Muscle of back (tissue), 11 donors: ENCODE results near the gene CREBZF. TPM values are rescaled to one million over a fixed set of nuclear protein-coding genes. Genes with fewer than 3 reads are reported as not detected.
A peak's percentile ranks its signal among the peaks of the same experiment; 100 is the strongest.
"Not testable (repeated sequence)": the region's sequence is repeated elsewhere in the genome, so short reads cannot be mapped to it uniquely, and the experiment has no call there.

Source experiments
- DNase-seq, 3 donors: peaks; one replicate each; pipeline versions ENCODE4 v3.0.0 to v3.0.0-alpha.2; 2013
- polyA plus RNA-seq, 10 donors: library from polyadenylated mRNA; unstranded; fragments of 120-200 nt; gene quantifications; one replicate each; pipeline ENCODE4 v1.2.1, GENCODE V29; 2013; ENCODE audit not compliant: insufficient read length in 10 of 10

Gene CREBZF
- polyA plus RNA-seq, 10 donors, result 38.5 to 71.7 (median 50.6) TPM

DNA sequence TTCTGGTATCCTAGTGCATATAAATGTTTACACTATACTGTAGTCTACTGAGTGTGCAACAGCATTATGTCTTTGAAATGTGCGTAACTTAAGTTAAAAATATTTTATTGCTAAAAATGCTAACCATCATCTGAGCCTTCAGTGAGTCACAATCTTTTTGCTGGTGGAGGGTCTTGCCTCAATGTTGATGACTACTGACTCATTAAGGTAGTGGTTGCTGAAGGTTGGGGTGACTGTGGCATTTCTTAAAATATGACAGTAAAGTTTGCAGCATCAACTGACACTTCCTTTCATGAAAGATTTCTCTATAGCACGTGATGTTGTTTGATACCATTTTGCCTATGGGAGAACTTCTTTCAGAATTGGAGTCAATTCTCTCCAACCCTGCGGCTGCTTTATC is 8.5 kb upstream of the CREBZF start:
- DNase-seq, result no peak

DNA sequence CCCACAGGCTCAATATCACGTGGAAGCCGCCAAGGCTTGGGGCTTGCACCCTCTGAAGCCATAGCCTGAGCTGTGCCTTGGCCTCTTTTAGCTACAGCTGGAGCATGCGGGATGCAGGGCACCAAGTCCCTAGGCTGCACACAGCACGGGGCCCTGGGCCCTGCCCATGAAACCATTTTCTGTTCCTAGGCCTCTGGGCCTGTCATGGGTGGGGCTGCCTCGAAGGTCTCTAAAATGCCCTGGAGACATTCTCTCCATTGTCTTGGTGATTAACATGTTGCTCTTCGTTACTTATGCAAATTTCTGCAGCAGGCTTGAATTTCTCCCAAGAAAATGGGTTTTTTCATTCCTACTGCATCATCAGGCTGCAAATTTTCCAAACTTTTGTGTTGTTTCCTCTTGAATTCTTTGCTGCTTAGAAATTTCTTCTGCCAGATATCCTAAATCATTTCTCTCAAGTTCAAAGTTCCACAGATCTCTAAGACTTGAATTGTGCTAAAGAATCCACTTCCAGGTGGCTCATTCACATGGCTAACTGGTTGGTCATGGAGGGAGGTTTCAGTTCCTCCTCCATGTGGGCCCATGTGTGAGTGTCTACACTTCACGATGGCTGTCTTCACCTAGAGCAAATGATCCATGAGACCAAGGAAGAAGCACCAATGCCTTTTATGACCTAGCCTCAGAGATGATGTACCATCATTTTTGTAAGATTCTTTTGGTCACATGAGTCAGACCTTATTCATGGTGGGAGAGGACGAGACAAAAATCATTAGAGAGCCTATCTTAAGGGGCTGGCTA is 7.4 kb upstream of the CREBZF start:
- peak in 1 of 3 donors; percentile 54 for DNase-seq

DNA sequence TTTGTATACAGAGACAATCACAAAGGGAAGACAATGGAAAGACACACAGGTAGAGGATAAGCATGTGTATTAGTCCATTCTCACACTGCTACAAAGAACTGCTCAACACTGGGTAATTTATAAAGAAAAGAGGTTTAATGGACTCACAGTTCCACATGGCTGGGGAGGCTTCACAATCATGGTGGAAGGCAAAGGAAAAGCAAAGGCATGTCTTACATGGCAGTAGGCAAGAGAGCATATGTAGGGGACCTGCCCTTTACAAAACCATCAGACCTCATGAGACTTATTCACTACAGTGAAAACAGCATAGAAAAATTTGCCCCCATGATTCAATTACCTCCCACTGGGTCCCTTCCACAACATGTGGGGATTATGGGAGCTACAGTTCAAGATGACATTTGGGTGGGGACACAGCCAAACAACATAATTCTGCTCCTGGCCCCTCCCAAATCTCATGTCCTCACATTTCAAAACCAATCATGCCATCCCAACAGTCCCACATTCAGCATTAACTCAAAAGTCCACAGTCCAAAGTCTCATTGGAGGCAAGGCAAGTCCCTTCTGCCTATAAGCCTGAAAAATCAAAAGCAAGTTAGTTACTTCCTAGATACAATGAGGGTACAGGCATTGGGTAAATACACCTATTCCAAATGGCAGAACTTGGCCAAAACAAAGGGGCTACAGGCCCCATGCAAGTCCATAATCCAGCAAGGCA is 6.2 kb upstream of the CREBZF start:
- not testable (repeated sequence) for DNase-seq

DNA sequence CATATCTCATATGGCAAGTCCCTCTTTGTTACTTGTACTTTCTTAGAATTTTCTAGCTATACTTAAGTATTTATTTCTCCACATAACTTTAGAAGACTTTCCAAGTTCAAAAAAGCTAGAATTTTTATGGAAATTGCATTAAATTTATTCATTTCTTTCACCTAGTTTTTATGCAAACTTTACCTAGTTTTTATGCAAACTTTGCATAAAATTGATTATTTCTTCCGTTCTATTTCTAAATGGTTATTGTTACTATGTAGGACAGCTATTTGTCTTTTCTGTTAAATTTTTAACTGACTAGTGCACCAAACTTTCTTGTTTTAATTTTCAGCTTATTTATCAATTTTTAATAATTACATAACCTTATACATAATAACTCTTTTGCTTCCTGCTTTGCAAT is 3.2 kb upstream of the CREBZF start:
- DNase-seq, result no peak

DNA sequence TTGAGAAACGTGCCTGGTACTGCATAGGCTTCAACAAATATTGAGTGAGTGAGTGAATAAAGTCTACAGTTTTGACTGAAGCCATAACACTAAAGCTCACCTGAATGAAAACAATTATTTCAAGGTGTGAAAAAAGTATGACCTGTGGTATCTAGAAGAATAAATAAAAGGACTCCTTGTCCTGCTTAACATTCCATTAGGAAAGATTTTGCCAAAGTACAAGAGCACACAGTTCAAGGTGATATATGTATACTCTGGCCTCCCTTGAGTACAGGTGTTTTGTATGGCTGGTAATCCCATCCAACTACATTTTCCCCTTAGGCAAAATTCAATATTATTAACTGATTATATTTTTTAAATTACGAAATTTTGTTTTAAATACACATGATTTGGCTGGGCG is 1.8 kb upstream of the CREBZF start:
- DNase-seq, result no peak

DNA sequence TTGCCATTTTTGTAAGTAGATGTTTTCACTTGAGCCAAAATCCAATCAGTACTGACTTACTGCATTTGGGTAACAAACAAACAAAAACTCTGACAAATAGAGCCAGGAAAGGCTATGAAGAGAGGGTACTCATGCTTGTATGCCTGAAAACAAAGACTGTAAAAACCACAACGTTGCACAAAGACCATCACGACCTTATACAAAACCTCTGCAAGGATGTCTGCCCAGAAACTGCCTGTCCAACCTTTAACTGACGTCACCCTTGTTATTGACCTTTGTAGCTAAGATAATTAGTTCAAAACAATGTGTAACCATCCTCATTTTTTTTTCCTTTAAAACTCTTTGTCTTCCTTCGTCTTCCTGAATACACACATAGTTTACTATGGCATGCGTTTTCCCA is 804 bp upstream of the CREBZF start:
- peak in 1 of 3 donors; percentile 33 for DNase-seq

DNA sequence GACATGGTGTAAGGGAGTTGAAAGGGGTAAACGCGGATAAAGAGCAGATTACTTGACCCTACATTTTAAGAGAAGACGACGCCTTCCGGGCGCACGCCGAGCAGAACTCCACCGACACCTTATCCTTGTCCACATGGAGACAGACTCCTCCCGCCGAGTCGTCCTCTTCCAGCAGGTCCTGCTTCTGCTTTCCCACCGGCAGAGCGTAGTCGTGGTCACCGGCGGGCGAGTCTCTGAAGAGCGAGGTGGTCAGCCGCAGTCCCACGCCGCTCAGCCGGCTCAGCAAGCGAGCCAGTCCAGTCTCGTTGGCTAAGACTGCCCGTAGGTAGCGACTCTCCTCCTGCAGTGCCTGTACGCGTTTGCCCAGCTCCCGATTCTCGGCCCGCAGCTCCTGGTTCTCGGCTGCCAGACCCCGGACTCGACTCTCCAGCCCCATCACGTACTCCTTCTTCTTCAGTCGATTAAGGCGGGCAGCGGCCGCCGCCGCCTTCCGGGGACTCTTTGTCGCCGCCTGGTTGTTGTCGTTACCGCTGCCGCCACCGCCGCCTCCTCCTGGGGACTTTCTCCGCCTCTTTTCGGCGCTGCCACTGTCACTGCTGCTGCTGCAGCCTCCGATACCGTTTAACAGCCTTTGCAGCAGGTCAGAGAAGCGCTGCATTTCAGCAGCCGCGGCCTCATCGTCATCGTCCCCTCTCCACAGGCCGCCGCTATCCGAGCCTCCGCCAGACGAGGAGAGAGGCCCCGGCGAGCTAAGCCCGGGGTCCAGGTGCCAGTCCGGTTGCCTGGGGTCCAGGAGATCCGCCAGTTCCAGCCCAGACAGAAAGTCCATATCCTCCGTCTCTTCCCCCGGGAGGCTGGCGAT is 945 bp downstream of the CREBZF start:
- peak; percentile 63 to 93 (median 75) for DNase-seq

DNA sequence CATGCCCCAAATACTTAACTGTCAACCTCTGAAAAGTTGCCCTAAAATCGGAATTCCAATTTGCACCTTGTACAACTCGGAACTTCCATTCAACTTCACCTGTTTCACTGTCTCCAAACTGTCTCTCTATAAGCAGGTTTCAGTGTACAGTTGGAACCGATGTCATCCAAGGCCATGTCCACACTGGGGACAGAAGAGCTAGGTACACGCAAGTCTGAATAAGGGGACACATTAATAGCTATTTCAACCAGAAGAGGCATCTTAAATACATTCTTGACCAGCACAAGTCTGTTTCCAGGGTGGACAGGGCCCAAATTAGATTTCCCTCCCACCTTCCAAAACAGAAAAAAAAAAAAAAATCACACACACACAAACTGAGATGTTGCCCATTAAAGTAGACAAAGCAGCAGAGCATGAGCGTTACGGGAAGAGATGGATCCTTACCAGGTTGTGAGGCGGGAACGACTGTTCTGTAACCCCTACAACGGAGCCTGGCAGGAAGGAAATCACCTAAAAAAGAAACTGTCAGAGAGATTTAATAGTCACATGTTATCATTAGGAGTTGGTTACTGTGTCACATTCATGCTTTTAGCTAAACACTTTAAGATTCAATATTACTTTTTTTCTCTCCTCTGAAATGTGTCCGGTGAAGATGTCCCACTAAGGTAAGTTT is 1.7 kb downstream of the CREBZF start:
- DNase-seq, result peak in 1 of 3 donors; percentile 30

DNA sequence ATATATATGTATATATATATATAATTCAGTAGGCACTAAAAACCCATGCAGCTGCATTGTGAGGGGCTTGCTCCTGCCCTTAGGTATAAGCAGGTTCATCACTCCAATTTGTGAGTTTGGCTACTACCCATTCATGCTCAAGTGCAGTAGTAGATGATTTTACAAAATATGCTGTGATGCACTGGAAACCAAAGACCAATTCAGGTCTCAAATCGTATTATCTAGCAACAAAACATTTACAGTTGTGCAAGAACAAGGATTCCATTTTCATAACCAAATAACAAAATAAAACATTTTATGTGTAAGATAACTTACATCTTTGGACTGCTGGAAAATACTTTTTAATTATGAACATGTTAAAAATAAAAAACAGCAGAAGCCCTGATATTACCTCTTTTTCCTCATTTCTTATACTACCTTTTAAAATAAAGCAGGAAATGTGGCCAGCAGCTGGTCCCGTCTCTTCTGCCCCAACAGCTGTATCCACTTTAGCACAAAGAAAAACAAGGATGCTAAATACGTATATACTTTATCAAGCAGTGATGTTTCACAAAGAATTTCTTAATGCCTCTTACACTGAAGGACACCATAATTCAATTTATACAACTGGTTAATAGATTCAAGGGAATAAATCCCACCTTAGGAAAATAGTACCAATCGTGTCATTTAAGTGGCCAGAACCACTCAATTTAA is 2.8 kb downstream of the CREBZF start:
- DNase-seq, result peak in 1 of 3 donors; percentile 22

DNA sequence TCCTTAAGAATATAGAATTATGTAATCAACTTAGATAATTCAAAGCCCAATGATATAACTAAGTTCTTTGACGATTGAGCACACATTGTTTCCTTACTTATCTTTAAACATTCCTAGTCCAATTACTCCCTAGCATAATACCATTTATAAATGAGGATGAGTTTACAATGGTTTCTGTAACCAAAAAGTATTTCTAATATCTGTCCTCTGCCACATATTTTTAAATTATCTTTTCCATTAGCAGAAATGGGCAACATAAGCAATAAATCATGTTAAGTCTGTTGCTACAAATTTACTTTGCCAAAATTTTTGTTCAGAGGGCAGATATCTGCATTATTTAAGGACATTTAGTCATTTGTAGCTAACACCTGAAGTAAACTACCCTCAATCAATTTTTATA is 6.7 kb downstream of the CREBZF start:
- no peak for DNase-seq

DNA sequence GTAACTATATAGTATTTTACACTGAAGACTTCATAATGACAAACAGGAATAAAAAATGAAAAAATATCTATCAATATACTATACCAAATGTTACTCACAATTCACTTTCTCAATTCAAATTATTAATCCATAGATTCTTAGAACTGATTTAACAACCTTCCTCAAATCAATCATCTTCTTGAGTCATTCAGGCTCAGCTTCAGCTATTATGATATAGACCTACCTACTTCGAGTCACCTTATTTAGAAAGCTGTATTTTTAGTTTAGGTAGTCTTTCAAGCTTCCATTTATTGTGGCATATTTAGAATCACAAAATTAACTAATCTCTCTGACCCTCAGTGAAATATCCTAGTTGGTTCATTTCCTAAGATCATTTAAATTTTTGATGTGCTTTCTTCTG is 8.2 kb downstream of the CREBZF start:
- DNase-seq, result no peak

DNA sequence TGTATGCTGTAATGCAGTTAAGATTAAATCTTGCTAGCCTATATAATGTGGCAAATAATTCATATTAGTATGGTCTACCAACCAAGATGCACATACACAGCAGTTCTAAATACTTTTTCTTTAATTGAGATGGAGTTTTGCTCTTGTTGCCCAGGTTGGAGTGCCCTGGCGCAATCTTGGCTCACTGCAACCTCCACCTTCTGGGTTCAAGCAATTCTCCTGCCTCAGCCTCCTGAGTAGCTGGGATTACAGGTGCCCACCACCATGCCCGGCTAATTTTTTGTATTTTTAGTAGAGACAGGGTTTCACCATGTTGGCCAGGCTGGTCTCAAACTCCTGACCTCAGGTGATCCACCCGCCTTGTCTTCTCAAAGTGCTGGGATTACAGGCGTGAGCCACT is 10.6 kb downstream of the CREBZF start:
- DNase-seq, result not testable (repeated sequence)

DNA sequence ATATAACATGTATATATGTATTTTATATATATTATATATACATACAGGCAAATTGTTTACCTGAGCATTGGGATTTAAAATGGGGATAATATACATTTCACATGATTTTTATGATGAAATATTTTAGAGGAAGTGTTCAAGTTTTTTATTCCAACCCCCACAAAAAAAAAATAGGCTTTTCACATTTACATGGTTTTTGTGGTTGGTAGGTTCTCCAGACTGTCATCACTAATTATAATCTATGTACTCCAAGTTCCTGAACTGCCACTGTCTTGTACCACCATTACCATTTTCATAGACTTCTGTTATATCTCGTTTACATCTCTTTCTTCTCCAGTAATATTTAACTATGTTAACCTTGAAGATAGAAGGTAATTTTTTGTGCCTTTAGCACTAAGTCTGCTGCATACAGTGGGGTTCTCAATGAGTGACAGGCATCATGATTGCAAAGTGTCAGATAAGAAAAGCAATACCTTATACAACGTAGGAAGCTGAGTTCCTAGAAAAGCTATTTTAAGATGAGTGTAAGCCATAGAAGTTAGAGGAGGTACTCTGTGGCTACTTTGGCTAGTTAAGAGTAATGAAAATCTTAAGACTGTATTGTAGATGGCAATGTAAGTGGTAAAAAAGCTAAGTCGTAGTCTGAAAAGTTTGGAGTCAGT is 12.0 kb downstream of the CREBZF start:
- DNase-seq, result no peak

DNA sequence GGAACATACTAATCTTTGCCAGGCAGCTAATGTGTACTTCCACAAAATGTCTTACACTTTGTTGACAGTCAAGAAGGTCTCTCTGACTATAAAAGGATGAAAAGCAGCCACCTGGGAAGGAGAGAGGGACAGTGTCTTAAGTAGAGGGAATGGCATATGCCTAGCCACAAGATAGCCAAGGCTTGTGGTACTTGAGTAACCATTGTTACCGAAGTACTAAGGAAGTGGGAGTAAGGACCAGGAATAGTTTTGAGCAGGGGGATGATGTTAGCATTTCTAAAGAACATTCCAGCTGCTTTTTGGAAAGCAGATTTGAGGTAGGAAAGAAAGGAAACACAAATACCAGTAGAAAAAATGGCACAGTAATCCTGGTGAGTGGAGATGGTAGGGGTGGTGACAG is 13.8 kb downstream of the CREBZF start:
- DNase-seq, result no peak

DNA sequence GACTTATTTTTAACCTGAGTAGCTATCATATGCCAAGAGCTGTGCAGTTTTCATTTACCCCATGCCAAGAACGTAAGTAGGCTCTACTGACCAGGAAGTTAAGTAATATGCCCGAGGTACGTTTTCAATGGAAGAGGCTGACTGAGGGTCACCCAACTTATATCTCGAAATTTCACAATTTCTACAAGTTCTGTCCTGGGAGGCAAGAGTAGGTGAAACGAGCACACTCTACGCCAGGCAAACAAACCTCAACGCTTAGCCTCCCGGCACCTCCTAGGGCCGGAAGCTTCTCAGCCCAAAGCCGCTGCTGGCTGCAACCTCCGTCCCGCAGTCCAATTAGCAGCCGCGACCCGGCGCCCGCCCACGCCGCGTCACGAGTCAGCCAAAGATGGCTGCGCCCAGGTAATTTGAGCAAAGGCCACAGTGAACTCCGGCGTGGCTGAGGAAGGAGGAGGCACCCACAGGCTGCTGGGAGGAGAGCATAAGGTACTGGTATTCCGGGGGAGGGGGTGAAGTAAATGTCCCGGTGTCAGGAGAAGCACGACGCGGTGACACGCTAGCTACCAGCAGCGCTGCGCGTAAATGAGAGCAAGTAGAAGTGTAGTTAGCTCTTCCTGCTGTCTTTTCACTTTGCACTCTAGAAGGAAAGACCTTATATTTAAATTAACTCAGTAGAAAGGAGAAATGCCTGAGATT is 17.2 kb downstream of the CREBZF start, which contains the start of gene TMEM126A:
TSS of gene TMEM126A (plus strand) at position 364 of the 696 bp plus-strand sequence. CDS start 2,289 bp downstream, outside the sequence.
- peak; percentile 86 to 97 (median 92) for DNase-seq

DNA sequence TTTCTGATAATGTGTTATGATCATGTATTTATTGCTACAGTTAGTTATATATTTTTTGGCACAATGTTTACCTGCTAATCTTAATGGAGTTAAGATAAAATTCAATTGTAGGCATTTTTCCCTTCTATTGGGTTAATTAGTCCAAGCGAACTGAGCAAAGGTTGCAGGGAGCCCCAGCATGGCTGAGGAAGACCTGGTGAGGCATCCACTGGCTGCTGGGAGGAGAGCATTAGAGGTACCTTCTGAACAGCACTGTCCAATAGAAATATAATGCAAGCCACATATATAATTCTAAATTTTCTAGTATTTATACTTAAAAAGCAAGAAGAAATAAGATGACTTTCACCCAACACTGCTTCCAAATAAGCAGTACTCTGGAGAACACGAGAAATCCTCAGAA is 17.9 kb downstream of the CREBZF start:
- no peak for DNase-seq

DNA sequence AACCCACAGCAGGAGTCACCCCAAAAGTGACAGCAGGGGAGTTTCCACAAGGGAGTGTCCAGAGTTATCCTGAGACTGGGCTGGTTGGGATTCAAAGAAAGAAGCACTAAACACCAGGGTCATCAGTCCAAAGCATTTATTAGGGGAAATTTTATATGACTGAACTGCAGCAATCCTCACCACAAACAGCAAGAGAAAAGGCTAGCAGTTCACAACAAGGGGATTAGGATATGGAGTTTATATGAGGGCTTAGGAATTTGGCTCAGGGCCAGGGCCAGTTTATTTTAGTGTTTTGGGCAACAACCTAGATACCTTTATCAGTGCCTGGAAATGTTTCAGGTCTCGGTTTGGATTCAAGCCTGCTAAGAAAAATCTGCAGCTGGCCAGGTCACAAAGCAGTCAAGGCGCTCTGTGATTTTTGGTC is 21.7 kb downstream of the CREBZF start:
- peak in 1 of 3 donors; percentile 13 for DNase-seq

DNA sequence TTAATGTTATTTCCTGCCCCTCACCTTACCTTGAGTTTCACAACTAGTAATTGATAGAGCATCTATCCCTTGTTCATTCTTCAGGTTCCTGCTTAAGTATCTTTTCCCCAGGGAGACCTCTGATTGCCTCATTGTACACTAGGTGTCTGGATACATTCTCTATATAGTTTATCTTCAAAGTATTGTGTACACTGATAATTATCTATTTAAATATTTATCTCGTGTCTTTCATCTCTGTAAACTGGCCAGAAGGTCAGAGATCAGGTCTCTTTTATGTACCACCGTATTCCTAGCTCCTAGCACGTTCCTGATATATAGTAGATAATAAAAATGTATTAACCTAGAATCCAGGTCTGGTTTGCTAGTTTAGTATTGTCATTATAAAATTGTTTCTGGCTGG is 30.2 kb downstream of the CREBZF start:
- DNase-seq, result no peak

DNA sequence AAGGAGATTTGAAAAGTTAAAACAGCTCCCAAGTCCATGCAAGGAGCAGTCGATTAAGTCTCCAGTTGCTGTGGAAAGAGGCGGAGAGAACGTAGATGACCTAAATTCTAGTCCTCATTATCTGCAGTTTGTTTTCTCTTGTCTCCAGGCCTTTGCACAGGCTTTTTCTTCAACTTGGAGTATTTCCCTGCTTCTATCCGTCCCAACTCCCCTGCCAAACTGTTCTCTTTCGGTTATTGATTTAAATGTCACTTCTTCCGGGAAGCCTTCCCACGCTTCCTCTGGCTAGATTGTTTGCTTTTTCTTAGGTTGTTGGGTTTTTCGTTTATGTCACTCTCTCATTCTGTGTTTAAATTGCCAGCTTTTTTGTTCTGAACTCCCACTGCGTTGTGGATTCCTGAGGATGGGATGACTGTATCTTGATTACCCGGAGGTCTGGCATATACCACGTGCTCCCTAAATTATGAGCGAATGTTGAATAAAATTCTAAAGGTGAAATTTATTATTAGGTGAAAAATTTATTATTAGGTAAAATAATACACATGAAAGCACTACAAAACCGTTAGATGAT is 36.1 kb downstream of the CREBZF start:
- DNase-seq, result no peak
